SK-N-SH (cell line): ENCODE results near the gene RNF150.

Experiments used
- EP300 ChIP-seq, 2 experiments: IDR thresholded peaks; 2 replicates each; pipeline versions ENCODE4 v1.4.0 to v1.6.1; 2012; ENCODE audit warnings: borderline replicate concordance in 1 of 2, low read depth in 1 of 2, low read length in 1 of 2
- EZH2phosphoT487 ChIP-seq: fragments of 200-600 bp; sonication (generic); IDR thresholded peaks from 2 replicates; pipeline ENCODE4 v1.6.1; 2017; ENCODE audit warnings: low read depth, mixed run types, mild to moderate bottlenecking, antibody characterized with exemption, moderate library complexity, borderline replicate concordance
- JUND ChIP-seq: IDR thresholded peaks from 2 replicates; pipeline ENCODE4 v1.4.0; 2012
- NFIC ChIP-seq: IDR thresholded peaks from 2 replicates; pipeline ENCODE4 v1.4.0; 2012; ENCODE audit warnings: borderline replicate concordance
- RAD21 ChIP-seq: IDR thresholded peaks from 2 replicates; pipeline ENCODE4 v1.6.1; 2012; ENCODE audit warnings: mild to moderate bottlenecking, low read length
- RCOR1 ChIP-seq: fragments of 150-350 bp; IDR thresholded peaks from 2 replicates; pipeline ENCODE4 v1.6.1; 2017; ENCODE audit warnings: antibody characterized with exemption, low read length
- SIN3A ChIP-seq: IDR thresholded peaks from 2 replicates; pipeline ENCODE4 v1.6.1; 2012; ENCODE audit warnings: low read depth, mild to moderate bottlenecking, low read length, moderate library complexity, borderline replicate concordance
- SMC3 ChIP-seq: IDR thresholded peaks from 2 replicates; pipeline ENCODE4 v1.6.1; 2012; ENCODE audit warnings: low read depth, low read length, improper control_type of control experiment
- YY1 ChIP-seq: IDR thresholded peaks from 2 replicates; pipeline ENCODE4 v1.4.0; 2012; ENCODE audit warnings: low read depth, mild to moderate bottlenecking
- TF ChIP-seq, protein P1 (sequence below): fragments of 200-600 bp; sonication (generic); IDR thresholded peaks from 2 replicates; pipeline ENCODE4 v1.6.1; 2017; ENCODE audit warnings: antibody characterized with exemption, mild to moderate bottlenecking, moderate library complexity
- TF ChIP-seq, protein P2 (sequence below): IDR thresholded peaks from 2 replicates; pipeline ENCODE4 v1.6.1; 2012; ENCODE audit warnings: mild to moderate bottlenecking, low read depth, low read length, moderate library complexity
- TF ChIP-seq, protein P3 (sequence below): fragments of 150-350 bp; IDR thresholded peaks from 2 replicates; pipeline ENCODE4 v1.6.1; 2017; ENCODE audit warnings: antibody characterized with exemption, low read length, low read depth, borderline replicate concordance

DNA sequence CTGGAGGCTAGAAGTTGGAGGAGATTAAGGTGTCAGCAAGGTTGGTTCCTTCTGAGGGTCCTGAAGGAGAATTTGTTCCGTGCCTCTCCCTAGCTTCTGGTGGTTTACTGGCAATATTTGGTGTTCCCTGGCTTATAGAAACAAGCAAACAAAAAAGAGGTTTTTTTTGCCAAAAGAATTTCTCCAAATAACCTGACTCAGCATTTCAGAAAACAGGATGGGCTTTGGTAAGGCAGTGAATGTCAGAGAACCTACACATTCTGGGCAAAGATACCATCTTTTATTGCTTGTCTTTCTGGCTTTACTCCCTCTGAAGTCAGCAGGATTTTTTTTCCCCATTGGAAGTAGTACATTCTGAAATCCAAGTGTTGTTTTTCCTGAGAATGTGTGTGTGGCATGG lies 283.7 kb downstream of the RNF150 start:
- TF ChIP-seq RCOR1 (no peak), SMC3 (no peak), EZH2phosphoT487 (no peak), SIN3A (no peak), JUND (no peak), NFIC (no peak), RAD21 (no peak), YY1 (no peak), EP300 (IDR thresholded peaks at IDR 0.05; ENCODE audit: borderline replicate concordance in 1 of 2, low read depth in 1 of 2, low read length in 1 of 2) (no peak)
- TF ChIP-seq, protein P1, sequence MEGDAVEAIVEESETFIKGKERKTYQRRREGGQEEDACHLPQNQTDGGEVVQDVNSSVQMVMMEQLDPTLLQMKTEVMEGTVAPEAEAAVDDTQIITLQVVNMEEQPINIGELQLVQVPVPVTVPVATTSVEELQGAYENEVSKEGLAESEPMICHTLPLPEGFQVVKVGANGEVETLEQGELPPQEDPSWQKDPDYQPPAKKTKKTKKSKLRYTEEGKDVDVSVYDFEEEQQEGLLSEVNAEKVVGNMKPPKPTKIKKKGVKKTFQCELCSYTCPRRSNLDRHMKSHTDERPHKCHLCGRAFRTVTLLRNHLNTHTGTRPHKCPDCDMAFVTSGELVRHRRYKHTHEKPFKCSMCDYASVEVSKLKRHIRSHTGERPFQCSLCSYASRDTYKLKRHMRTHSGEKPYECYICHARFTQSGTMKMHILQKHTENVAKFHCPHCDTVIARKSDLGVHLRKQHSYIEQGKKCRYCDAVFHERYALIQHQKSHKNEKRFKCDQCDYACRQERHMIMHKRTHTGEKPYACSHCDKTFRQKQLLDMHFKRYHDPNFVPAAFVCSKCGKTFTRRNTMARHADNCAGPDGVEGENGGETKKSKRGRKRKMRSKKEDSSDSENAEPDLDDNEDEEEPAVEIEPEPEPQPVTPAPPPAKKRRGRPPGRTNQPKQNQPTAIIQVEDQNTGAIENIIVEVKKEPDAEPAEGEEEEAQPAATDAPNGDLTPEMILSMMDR: no peak
- TF ChIP-seq, protein P2, sequence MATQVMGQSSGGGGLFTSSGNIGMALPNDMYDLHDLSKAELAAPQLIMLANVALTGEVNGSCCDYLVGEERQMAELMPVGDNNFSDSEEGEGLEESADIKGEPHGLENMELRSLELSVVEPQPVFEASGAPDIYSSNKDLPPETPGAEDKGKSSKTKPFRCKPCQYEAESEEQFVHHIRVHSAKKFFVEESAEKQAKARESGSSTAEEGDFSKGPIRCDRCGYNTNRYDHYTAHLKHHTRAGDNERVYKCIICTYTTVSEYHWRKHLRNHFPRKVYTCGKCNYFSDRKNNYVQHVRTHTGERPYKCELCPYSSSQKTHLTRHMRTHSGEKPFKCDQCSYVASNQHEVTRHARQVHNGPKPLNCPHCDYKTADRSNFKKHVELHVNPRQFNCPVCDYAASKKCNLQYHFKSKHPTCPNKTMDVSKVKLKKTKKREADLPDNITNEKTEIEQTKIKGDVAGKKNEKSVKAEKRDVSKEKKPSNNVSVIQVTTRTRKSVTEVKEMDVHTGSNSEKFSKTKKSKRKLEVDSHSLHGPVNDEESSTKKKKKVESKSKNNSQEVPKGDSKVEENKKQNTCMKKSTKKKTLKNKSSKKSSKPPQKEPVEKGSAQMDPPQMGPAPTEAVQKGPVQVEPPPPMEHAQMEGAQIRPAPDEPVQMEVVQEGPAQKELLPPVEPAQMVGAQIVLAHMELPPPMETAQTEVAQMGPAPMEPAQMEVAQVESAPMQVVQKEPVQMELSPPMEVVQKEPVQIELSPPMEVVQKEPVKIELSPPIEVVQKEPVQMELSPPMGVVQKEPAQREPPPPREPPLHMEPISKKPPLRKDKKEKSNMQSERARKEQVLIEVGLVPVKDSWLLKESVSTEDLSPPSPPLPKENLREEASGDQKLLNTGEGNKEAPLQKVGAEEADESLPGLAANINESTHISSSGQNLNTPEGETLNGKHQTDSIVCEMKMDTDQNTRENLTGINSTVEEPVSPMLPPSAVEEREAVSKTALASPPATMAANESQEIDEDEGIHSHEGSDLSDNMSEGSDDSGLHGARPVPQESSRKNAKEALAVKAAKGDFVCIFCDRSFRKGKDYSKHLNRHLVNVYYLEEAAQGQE: no peak
- TF ChIP-seq, protein P3, sequence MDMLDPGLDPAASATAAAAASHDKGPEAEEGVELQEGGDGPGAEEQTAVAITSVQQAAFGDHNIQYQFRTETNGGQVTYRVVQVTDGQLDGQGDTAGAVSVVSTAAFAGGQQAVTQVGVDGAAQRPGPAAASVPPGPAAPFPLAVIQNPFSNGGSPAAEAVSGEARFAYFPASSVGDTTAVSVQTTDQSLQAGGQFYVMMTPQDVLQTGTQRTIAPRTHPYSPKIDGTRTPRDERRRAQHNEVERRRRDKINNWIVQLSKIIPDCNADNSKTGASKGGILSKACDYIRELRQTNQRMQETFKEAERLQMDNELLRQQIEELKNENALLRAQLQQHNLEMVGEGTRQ: no peak
